ENCODE data around the gene HMGN1. TPM values are rescaled to one million over a fixed set of nuclear protein-coding genes. Genes with fewer than 3 reads are reported as not detected.
"Not testable (repeated sequence)": the region's sequence is repeated elsewhere in the genome, so short reads cannot be mapped to it uniquely, and the experiment has no call there.

The HMGN1 gene, protein sequence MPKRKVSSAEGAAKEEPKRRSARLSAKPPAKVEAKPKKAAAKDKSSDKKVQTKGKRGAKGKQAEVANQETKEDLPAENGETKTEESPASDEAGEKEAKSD
- total RNA-seq: 100 to 1,000 TPM; 313 to 333 (median 321) TPM

DNA sequence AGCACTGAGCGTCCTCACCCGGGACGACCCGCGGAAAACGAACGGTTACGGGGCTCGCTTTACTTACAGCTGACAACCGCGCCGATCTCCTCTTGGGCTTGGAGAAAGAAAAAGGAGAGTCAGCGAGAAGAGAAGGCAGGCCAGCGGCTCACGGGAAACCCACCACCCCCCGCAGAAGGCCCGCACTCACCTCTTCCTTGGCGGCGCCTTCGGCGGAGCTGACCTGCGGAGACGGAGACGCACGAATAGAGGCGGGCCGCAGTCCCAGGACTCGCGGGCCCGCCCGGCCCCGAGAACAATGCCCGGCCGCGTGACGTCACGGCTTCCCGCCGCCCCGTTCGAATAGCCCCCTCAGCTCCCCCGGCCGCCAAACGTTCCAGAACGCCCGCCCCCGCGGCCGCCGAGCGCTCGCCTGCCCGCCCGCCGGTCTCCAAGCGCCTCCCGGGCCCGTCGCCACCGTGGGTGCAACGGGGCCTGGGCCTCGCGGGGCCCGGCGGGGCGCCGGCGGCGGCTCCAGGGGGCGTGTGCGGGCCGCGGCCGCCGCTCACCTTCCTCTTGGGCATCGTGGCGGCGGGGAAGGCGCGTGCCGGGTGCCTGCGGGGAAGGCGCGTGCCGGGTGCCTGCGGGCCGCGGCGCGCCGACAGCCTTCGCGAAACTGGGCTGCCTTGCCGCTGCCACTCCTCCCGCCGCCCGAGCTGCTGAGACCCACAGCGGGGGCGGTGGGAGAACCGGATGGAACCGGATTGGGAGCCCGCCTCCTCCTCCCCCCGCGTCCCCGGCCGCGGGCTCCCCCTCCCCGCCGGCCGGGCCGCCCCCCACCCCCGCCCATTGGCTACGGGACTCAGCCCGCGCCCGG, at the start of gene HMGN1:
Gene HMGN1 (minus strand): TSS at position 734 of the 856 bp plus-strand sequence. CDS start 171 bp downstream, at position 563.
- peaks cover 29% of the 10 kb centered on the region for H3K36me3 Mint-ChIP-seq (ENCODE audit: insufficient read depth)
- H3K4me3 Mint-ChIP-seq: peak within 1 kb of the TSS; percentile 96
- peak; percentile 36 to 68 for ATAC-seq
- no peaks in the 10 kb centered on the region for H3K27me3 Mint-ChIP-seq (ENCODE audit: low read depth)
- DNase-seq: peak; percentile 85
- H3K9me3 Mint-ChIP-seq: no peaks in the 10 kb centered on the region
- peaks cover 35% of the 10 kb centered on the region for H3K4me1 Mint-ChIP-seq (ENCODE audit: low read depth)

DNA sequence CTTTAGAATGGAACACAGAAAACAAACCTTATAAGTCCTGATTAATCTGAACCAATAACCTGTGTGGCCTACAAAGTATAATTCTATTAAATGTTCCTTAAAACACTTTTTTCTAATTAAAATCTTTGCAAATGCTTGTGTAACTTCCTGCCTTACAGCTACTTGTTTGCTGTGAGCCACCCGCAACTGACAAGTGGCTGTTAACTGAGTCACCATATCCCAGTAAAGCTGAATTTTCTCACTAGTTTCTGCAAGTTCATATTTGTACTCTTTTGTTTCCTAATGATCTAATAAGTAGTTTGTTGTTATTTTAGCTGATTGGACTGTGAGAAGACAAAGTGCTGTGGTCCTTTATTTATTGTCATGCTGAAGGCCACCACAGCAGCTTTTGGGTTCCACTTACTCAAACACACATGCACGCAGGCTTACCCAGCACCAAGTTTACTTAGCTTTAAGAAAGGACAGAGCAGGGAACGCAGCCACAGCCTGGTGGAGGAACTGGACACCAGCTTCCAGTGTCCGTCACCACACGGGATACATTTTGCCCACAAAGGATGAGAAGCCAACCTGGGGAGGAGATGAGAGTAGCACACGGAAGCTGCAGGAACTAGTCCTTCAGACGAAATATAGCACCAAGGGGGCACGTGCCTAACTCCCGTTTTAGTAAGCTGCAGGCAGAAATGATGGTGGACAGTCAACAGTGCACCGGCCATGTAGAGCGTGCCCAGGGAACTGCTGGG, 48.9 kb upstream of the HMGN1 start:
- ATAC-seq: no peak
- no peak for DNase-seq
- Mint-ChIP-seq H3K9me3 (no peaks in the 10 kb centered on the region), H3K36me3 (ENCODE audit: insufficient read depth) (peaks cover 20% of the 10 kb centered on the region), H3K4me3 (no peak overlapping the region), H3K4me1 (ENCODE audit: low read depth) (no peaks in the 10 kb centered on the region), H3K27me3 (ENCODE audit: low read depth) (no peaks in the 10 kb centered on the region)

DNA sequence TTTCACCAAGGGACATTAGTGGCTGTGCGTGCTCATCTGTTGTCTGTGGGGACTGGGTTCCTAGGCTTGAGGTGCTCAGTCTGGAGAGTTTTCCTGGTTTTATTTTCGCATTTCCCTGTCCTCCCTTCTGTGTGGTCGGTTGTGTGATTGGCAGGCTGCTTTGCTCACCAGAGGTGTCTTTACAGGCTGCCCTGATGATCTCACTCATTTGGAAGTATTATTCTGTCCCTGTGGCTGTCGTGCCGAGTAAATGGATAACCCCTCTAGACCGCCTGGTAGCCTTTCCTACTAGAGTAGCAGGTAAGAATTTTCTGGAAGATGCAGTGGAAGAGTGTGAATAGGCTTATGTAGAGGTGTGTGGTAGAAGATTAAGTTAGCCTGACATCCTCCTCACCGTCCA, 44.1 kb upstream of the HMGN1 start:
- peaks cover 8% of the 10 kb centered on the region for H3K4me1 Mint-ChIP-seq (ENCODE audit: low read depth)
- H3K4me3 Mint-ChIP-seq: no peak overlapping the region
- no peaks in the 10 kb centered on the region for H3K9me3 Mint-ChIP-seq
- ATAC-seq (no peak), DNase-seq (no peak)
- peaks cover 23% of the 10 kb centered on the region for H3K36me3 Mint-ChIP-seq (ENCODE audit: insufficient read depth)
- no peaks in the 10 kb centered on the region for H3K27me3 Mint-ChIP-seq (ENCODE audit: low read depth)

DNA sequence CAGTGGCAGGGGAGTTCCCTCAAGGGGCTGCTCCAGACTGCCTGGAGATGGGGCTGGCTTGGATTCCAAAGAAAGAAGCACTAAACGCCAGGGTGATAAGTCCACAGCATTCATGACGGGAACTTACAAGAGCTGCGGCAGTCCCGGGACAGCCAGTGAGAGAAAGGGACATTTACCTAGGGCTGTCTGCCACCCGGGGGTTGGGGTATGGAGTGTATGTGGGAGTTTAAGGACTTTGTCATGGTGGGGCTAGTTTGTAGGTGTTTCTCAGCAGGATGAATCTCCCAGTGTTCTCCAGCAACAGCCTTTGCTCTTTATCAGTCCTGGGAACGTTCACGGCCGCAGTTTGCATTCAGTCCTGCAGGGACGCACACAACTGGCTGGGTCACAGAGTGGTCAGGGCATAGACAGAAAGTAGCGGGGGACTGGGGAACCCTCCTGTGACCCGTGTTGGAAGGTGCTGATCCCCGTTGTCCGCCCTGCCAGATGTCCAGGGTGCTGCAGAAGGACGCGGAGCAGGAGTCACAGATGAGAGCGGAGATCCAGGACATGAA, 41.4 kb upstream of the HMGN1 start:
- Mint-ChIP-seq H3K36me3 (ENCODE audit: insufficient read depth) (peaks cover 12% of the 10 kb centered on the region), H3K4me3 (no peak overlapping the region), H3K9me3 (no peaks in the 10 kb centered on the region), H3K27me3 (ENCODE audit: low read depth) (no peaks in the 10 kb centered on the region), H3K4me1 (ENCODE audit: low read depth) (peaks cover 20% of the 10 kb centered on the region)
- no peak for ATAC-seq
- DNase-seq: no peak

DNA sequence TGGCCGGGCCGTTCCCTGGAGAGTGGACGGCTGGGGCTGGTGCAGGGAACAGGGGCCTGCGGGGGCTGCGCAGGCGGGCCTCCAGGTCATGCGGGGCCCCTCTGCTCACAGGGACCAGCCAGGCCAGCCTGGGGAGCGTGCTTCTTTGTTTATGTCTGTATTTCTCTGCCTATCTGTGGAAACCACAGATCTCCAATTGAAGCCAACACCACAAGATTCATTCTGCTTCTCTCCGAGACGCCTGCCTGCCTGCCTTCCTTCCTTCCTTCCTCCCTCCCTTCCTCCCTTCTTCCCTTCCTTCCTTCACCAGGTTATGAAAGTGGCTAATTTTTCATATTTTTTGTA, 39.9 kb upstream of the HMGN1 start:
- Mint-ChIP-seq H3K9me3 (no peaks in the 10 kb centered on the region), H3K4me1 (ENCODE audit: low read depth) (peaks cover 27% of the 10 kb centered on the region), H3K36me3 (ENCODE audit: insufficient read depth) (peaks cover 12% of the 10 kb centered on the region)

DNA sequence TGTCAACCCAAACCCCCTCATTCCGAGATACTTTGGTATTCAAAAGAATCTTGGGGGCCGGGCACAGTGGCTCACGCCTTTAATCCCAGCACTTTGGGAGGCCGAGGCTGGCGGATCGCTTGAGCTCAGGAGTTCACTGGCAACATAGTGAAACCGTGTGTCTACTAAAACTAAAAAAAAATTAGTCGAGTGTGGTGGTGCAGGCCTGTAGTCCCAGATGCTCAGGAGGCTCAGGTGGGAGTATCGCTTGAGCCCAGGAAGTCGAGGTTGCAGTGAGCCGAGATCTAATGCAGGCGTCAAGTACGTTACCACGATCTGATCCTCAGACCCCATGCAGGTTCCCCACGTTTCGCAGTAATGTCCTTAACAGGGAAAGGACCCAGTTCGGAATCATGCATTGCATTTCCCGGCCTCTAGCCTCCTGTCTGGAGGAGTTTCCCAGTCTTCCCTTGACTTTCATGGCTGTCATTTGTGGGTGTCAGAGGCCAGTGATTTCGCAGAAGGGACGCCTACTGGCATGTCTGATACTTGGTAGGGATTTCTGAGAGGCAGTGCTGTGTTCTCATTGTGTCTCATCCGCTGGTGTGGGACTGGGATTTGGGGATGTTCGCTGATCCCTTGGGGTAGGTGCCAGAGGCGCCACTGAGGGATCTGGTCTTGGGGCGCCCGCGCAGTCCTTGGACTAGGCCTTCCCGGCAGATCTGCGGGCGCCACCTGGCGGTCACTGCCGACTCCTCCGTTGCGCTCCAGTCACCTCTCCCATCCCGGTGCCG, 39.3 kb upstream of the HMGN1 start:
- ATAC-seq (peak; percentile 83), DNase-seq (peak; percentile 90)
- Mint-ChIP-seq H3K4me1 (ENCODE audit: low read depth) (peaks cover 27% of the 10 kb centered on the region), H3K4me3 (peak overlapping the region; percentile 81), H3K9me3 (no peaks in the 10 kb centered on the region), H3K36me3 (ENCODE audit: insufficient read depth) (peaks cover 11% of the 10 kb centered on the region), H3K27me3 (ENCODE audit: low read depth) (no peaks in the 10 kb centered on the region)

More for the DNA sequence above, 39.9 kb upstream of the HMGN1 start:
- Mint-ChIP-seq H3K27me3 (ENCODE audit: low read depth) (no peaks in the 10 kb centered on the region), H3K4me3 (peak overlapping the region; percentile 81)
- no peak for ATAC-seq
- no peak for DNase-seq

DNA sequence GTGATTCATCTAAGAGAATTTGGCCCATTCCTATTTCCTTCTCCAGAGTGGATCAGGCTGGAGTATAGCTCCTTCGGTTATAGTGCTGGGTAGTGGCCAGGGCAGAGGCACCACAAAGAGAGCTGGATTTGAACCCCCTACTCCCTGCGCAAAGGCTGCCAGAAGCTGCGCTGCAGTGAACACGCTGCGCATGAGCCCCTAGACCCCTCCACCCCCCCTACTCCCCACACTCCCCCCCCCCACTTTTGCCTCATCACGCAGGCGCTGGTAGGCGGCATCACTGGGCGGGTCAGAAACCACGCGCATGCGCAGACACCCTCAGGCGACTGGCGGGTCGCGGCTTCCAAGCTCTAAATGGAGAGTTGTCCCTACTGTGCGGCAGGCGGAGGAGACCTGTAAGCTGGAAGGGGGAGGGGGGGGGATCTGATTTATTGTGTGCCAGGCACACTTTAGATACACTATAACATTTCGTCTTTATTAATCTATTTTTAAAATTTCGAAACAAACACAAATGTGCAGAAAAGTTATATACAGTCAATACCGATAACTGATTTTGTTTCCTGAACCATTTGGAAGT, 38.7 kb upstream of the HMGN1 start:
- Mint-ChIP-seq H3K4me1 (ENCODE audit: low read depth) (peaks cover 28% of the 10 kb centered on the region), H3K9me3 (no peaks in the 10 kb centered on the region), H3K36me3 (ENCODE audit: insufficient read depth) (peaks cover 6% of the 10 kb centered on the region), H3K4me3 (peak overlapping the region; percentile 81), H3K27me3 (ENCODE audit: low read depth) (no peaks in the 10 kb centered on the region)
- ATAC-seq: peak; percentile 47 to 60
- peak; percentile 94 for DNase-seq

DNA sequence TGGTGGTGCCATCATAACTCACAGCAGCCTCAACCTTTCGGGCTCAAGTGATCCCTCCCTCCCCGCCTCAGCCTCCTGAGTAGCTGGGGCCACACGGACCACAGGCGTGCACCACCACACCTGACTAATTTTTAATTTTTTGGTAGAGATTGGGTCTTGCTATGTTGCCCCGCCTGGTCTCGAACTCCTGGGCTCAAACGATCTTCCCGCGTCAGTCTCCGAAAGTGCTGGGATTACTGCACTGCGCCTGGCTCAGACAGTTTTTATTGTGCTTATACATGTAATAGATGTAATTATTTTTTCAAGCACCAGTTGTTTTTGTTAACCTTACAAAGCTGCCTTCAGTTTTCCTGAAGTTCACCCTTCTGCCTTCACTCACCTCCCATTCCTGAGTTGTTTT, 38.0 kb upstream of the HMGN1 start:
- DNase-seq: no peak
- H3K27me3 Mint-ChIP-seq (ENCODE audit: low read depth): no peaks in the 10 kb centered on the region
- no peaks in the 10 kb centered on the region for H3K36me3 Mint-ChIP-seq (ENCODE audit: insufficient read depth)
- no peak for ATAC-seq
- peaks cover 33% of the 10 kb centered on the region for H3K4me1 Mint-ChIP-seq (ENCODE audit: low read depth)
- no peaks in the 10 kb centered on the region for H3K9me3 Mint-ChIP-seq
- H3K4me3 Mint-ChIP-seq: peak overlapping the region; percentile 81

DNA sequence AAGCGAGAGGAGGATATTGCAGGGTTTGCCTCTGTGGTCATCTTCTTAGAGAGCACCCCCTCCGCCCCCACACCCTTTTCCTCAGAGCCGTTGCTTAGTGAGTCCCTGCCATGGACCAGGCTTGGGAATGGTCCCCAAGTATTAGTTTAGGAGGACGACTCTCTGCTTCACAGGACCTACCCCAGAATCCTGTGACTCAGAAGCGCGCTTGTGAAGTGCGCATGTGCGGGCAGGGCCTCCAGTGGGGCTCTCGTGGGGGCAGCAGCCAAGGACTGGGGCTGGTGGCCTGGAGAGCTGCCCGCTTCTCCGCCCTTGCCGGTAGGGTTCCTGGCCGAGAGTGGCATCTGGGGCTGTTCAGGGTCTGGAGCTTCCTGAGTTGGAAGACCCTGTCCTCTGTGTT, 37.3 kb upstream of the HMGN1 start:
- no peaks in the 10 kb centered on the region for H3K9me3 Mint-ChIP-seq
- DNase-seq: no peak

DNA sequence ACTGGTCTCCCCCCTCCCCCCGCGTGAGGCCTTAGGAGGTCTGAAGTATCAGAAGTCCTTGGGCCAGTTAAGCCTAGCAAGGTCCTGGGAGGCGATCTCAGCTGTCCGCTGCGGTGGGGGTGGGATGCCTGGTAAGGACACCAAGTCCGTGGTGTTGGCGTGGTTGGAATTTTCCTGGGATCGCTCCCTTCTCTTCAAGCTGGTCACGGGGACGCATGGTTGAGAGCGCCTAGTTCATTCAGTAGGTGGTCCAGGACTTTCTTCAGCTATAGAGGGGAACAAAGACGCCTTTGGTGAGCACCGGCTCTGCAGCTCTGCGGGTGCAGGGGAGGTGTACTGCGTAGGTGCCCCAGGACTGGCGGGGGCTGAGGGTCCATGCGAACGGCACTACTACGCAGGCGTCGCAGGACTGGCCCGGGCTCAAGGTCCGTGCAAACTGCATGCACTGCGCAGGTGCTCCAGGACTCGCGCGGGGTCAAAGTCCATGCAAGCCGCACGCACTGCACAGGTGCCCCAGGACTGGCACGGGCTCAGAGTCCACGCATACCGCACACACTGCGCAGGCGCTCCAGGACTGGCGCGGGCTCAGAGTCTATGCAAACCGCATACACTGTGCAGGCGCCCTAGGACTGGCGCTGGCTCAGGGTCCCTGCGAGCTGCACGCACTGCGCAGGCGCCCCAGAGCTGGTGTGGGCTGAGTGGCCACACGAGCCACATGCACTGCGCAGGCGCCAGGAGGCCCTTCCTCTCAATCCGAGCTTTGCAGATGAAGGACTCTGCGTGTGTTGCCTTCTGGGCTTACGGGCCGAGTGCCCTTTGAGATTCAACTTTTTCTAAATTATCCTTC, 36.6 kb upstream of the HMGN1 start:
- H3K27me3 Mint-ChIP-seq (ENCODE audit: low read depth): no peaks in the 10 kb centered on the region
- H3K9me3 Mint-ChIP-seq: no peaks in the 10 kb centered on the region
- H3K36me3 Mint-ChIP-seq (ENCODE audit: insufficient read depth): no peaks in the 10 kb centered on the region
- peak; percentile 49 to 66 for ATAC-seq
- H3K4me1 Mint-ChIP-seq (ENCODE audit: low read depth): peaks cover 41% of the 10 kb centered on the region
- no peak for DNase-seq
- peak overlapping the region; percentile 48 for H3K4me3 Mint-ChIP-seq

More for the DNA sequence above, 37.3 kb upstream of the HMGN1 start:
- Mint-ChIP-seq H3K4me3 (peak overlapping the region; percentile 48), H3K27me3 (ENCODE audit: low read depth) (no peaks in the 10 kb centered on the region), H3K4me1 (ENCODE audit: low read depth) (peaks cover 36% of the 10 kb centered on the region), H3K36me3 (ENCODE audit: insufficient read depth) (no peaks in the 10 kb centered on the region)
- ATAC-seq: no peak

DNA sequence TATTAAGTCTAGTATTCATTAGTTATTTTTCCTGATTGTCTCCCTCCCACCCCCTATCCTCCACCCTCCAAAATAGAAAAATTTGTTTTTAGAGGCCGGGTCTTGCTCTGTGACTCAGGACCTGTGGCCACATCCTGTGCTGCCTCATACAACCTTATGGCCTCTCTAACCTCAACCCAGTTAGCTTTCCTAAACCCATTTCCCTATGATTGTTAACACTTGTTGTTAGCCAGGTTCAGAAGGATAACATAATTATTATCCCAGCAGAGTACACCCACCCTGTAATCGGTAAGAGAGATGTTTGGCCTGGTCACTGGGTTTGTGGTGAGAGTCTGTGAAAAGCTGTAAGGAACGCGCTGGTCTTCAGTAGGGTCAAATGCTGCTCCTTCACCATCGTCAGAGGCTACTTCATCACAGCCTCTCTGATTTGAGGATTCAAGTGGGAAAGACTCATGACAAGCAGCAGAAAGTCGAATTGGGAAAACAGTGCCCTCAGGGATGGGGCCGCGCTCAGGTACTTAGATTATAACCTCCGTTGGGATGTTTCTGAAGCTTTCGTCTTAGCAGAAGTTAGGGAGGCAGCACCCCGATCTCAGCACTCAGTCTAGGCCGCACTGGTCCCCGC, 35.9 kb upstream of the HMGN1 start:
- Mint-ChIP-seq H3K9me3 (no peaks in the 10 kb centered on the region), H3K4me3 (no peak overlapping the region), H3K4me1 (ENCODE audit: low read depth) (peaks cover 41% of the 10 kb centered on the region), H3K36me3 (ENCODE audit: insufficient read depth) (no peaks in the 10 kb centered on the region), H3K27me3 (ENCODE audit: low read depth) (no peaks in the 10 kb centered on the region)
- DNase-seq (no peak), ATAC-seq (no peak)

DNA sequence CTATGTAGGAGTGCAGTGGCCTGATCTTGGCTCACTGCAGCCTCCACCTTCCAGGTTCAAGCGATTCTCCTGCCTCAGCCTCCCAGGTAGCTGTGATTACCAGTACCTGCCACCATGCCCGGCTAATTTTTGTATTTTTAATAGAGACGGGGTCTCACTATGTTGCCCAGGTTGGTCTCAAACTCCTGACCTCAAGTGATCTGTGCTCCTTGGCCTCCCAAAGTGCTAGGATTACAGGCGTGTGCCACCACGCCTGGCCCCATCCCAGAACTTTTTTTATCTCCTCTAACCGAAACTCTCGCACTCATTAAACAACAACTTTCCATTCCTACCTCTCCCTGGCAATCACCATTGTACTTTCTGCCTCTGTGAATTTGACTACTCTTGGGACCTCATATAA, 33.2 kb upstream of the HMGN1 start:
- not testable (repeated sequence) for H3K9me3 Mint-ChIP-seq; ATAC-seq; H3K27me3 Mint-ChIP-seq (ENCODE audit: low read depth); H3K36me3 Mint-ChIP-seq (ENCODE audit: insufficient read depth); DNase-seq
- Mint-ChIP-seq H3K4me1 (ENCODE audit: low read depth) (peaks cover 30% of the 10 kb centered on the region), H3K4me3 (peak overlapping the region; percentile 30)

DNA sequence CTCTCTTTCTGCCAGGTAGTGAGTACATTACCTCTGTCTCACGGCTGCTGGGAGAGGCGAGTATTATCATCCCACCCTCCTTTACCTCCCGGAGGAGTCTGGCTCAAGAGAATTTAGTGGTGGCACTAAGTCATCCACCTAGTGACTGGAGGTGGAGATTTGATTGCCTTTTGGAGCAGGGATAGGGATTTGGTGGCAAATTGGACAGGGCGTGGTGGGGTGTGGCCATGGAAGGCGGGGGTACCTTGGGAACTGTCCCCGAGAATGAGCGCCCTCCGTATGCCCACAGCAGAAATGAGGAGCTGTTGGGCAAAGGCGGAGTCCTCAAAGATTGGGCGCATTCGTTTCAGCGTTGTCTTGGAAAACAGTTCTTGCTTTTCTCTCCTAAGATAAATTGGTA, 32.1 kb upstream of the HMGN1 start:
- Mint-ChIP-seq H3K36me3 (ENCODE audit: insufficient read depth) (no peaks in the 10 kb centered on the region), H3K27me3 (ENCODE audit: low read depth) (peaks cover 2% of the 10 kb centered on the region), H3K4me1 (ENCODE audit: low read depth) (peaks cover 24% of the 10 kb centered on the region), H3K4me3 (peak overlapping the region; percentile 89), H3K9me3 (no peaks in the 10 kb centered on the region)
- no peak for DNase-seq
- ATAC-seq: no peak

All from activated T-cell treated with anti-CD3 and anti-CD28 coated beads, Interleukin-2, amount 50 U/mL, for 4 hours (primary cell).